HG03060 (cell line): Measurements from ENCODE around the gene ECHS1.
"Not testable (repeated sequence)": the region's sequence is repeated elsewhere in the genome, so short reads cannot be mapped to it uniquely, and the experiment has no call there.

Experiments
- ATAC-seq: cut with Tn5 transposase; IDR thresholded peaks from one replicate; pipeline ENCODE4 v1.9.1; 2021; ENCODE audit warnings: low read depth, moderate number of reproducible peaks; ENCODE audit not compliant: unreplicated experiment

The ECHS1 gene

GRCh38 chr10:133373174-133374090 lies at the start of gene ECHS1:
TSS of gene ECHS1 (minus strand) at chr10:133373354. CDS start at chr10:133373333, 21 bp downstream.
- ATAC-seq, result peak; percentile 62

- no peak for ATAC-seq
Measured at GRCh38 chr10:133422223-133422806, 49.2 kb upstream of the ECHS1 start.

GRCh38 chr10:133421336-133422222 lies 48.4 kb upstream of the ECHS1 start:
- ATAC-seq, result no peak

GRCh38 chr10:133420579-133420978 lies 47.4 kb upstream of the ECHS1 start:
- no peak for ATAC-seq

GRCh38 chr10:133420028-133420427 lies 46.9 kb upstream of the ECHS1 start:
- ATAC-seq, result no peak

GRCh38 chr10:133419211-133419950 lies 46.2 kb upstream of the ECHS1 start:
- ATAC-seq, result no peak

GRCh38 chr10:133418289-133418993 lies 45.3 kb upstream of the ECHS1 start:
- ATAC-seq, result no peak

GRCh38 chr10:133415752-133416151 lies 42.6 kb upstream of the ECHS1 start:
- no peak for ATAC-seq

GRCh38 chr10:133414401-133414800 lies 41.2 kb upstream of the ECHS1 start:
- not testable (repeated sequence) for ATAC-seq

- no peak for ATAC-seq
Measured at GRCh38 chr10:133412381-133412711, 39.2 kb upstream of the ECHS1 start.

GRCh38 chr10:133411523-133412380 lies 38.6 kb upstream of the ECHS1 start:
- no peak for ATAC-seq

- no peak for ATAC-seq
Measured at GRCh38 chr10:133405844-133406527, 32.8 kb upstream of the ECHS1 start.

GRCh38 chr10:133405272-133405671 lies 32.1 kb upstream of the ECHS1 start:
- no peak for ATAC-seq

GRCh38 chr10:133403784-133404183 lies 30.6 kb upstream of the ECHS1 start:
- no peak for ATAC-seq

- ATAC-seq, result no peak
Measured at GRCh38 chr10:133403359-133403758, 30.2 kb upstream of the ECHS1 start.

GRCh38 chr10:133401981-133402725 lies 29.0 kb upstream of the ECHS1 start:
- no peak for ATAC-seq

GRCh38 chr10:133401500-133401899 lies 28.3 kb upstream of the ECHS1 start:
- no peak for ATAC-seq
